Astrocyte of the cerebellum (primary cell): ENCODE results near the gene STRBP.
"Not testable (repeated sequence)": the region's sequence is repeated elsewhere in the genome, so short reads cannot be mapped to it uniquely, and the experiment has no call there.

Experiments used
- DNase-seq: peaks from one replicate; pipeline ENCODE4 v3.0.0-alpha.2; 2011; ENCODE audit warnings: low read depth
- H3K4me3 ChIP-seq: 2 replicates; pipeline ENCODE4 v1.5.1; 2011; ENCODE audit warnings: mild to moderate bottlenecking, low read depth, low read length, moderate library complexity
- in situ Hi-C: cut with HindIII; loops from 2 replicates; pipeline ENCODE4 v1.10.0; 2017; ENCODE audit warnings: low sequenced_read_pairs
- TF ChIP-seq, protein P1 (sequence below): IDR thresholded peaks from 2 replicates; pipeline ENCODE4 v1.5.1; 2012; ENCODE audit warnings: low read length, low read depth, moderate library complexity, mild to moderate bottlenecking; ENCODE audit errors: missing control alignments

STRBP gene

DNA sequence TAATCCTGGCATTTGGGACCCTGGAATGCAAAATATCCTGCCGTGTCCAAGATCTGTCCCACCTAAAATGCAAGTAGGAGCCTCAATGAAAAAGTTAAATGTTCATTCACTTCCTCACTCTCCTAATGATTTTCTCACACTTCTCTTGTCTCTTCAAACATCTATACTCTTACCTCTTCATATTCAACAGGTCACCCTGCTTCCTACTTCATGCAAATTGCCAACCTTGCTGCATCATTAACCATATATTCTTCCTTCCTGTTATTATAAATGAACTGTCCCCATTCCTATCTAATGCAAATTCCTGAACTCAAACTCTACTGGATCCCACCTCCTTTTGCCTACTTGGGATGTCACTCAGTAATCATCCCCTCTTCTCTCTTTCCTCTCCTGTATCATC is 74.4 kb downstream of the STRBP start:
- no peak for DNase-seq
- TF ChIP-seq, protein P1, sequence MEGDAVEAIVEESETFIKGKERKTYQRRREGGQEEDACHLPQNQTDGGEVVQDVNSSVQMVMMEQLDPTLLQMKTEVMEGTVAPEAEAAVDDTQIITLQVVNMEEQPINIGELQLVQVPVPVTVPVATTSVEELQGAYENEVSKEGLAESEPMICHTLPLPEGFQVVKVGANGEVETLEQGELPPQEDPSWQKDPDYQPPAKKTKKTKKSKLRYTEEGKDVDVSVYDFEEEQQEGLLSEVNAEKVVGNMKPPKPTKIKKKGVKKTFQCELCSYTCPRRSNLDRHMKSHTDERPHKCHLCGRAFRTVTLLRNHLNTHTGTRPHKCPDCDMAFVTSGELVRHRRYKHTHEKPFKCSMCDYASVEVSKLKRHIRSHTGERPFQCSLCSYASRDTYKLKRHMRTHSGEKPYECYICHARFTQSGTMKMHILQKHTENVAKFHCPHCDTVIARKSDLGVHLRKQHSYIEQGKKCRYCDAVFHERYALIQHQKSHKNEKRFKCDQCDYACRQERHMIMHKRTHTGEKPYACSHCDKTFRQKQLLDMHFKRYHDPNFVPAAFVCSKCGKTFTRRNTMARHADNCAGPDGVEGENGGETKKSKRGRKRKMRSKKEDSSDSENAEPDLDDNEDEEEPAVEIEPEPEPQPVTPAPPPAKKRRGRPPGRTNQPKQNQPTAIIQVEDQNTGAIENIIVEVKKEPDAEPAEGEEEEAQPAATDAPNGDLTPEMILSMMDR: no peak
- in situ Hi-C loops: no loop called here

DNA sequence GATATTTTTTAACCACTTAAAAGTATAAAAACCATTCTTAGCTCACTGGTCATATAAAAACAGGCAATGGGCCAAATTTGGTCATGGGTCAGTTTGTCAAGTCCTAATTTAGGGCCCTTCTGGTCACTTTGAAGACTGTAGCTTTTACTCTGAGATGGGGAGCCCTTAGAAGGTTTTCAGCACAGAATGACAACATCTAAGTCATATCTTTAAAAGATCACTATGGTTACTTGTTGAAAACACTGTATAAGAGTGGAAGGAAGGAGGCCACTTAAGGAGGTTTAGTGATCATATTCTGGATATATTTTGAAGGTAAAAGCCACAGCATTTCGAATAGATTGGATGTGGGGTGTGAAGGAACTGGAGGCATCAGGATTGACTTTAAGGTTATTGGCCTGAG is 76.7 kb downstream of the STRBP start:
- in situ Hi-C loops: no loop called here
- no peak overlapping the region for H3K4me3 ChIP-seq
- DNase-seq: no peak
- TF ChIP-seq, protein P1: no peak

More for the DNA sequence above, 74.4 kb downstream of the STRBP start:
- no peak overlapping the region for H3K4me3 ChIP-seq

DNA sequence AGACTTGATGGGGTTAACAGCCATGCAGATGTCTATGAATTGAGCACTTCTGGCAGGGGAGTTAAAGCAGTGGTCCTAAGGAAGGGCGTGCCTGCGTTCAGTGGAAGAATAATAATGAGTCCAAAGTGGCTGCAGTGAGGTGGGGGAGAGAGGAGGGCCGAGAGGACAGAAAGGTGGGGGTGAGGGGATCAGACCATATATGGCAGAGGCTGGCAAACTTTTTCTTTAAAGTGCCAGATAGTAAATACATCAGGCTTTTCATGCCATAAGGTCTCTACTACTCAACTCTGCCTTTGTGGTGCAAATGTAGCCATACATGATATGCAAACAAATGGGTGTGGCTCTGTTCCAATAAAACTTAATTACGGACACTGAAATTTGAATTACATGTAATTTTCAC is 77.1 kb downstream of the STRBP start:
- no peak overlapping the region for H3K4me3 ChIP-seq
- DNase-seq: no peak
- in situ Hi-C loops: no loop called here
- TF ChIP-seq, protein P1: no peak

DNA sequence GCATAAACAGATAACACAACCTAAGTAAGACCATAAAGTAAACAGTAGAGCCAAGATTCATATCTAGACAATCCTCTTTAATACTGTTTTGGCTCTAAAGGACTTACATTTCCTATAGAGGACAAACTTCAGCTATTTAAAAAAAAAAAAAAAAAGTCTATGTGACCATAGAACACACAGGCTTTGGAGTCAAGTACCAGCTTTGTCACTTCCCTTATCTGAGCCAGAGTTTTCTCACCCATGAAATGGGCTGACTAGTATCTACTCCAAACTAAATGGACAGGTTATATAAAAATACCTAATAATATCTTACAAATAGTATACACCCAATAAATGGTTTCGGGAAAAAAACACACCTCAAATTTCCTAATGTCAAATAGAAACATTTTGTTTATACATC is 81.3 kb downstream of the STRBP start:
- TF ChIP-seq, protein P1: no peak
- no peak overlapping the region for H3K4me3 ChIP-seq
- DNase-seq: no peak
- in situ Hi-C loops: no loop called here

DNA sequence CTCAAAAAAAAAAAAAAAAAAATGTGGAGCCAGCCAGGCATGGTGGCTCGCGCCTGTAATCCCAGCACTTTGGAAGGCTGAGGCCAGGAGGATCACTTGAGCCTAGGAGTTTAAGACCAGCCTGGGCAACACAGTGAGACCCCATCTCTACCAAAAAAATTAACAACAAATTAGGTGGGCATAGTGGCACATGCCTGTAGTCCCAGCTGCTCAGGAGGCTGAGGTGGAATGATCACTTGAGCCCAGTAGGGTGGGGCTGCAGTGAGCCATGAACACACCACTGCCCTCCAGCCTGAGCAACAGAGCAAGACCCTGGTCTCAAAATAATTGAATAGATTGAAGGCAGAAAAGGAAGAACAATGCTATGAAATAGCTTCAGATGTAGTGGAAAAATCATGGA is 82.4 kb downstream of the STRBP start:
- H3K4me3 ChIP-seq, DNase-seq, in situ Hi-C loops: not testable (repeated sequence)

DNA sequence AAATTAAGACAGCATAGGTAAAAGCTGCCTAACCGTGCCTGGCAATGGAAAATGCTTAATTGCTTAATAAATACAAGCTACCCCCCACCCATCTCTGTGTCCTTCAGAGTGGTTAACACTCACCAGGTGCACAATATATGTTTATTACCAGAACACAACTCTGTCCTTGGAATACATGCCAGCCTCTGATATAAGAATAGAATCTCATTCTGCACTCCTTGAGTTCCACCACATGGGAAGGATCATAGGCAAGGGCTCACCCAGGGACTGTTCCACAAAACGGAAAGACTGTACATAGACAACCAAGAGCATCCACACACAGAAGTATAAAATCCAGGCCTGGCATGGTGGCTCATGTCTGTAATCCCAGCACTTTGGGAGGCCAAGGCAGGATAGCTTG is 91.4 kb downstream of the STRBP start:
- TF ChIP-seq, protein P1: no peak
- no peak overlapping the region for H3K4me3 ChIP-seq
- in situ Hi-C loops: no loop called here
- no peak for DNase-seq

DNA sequence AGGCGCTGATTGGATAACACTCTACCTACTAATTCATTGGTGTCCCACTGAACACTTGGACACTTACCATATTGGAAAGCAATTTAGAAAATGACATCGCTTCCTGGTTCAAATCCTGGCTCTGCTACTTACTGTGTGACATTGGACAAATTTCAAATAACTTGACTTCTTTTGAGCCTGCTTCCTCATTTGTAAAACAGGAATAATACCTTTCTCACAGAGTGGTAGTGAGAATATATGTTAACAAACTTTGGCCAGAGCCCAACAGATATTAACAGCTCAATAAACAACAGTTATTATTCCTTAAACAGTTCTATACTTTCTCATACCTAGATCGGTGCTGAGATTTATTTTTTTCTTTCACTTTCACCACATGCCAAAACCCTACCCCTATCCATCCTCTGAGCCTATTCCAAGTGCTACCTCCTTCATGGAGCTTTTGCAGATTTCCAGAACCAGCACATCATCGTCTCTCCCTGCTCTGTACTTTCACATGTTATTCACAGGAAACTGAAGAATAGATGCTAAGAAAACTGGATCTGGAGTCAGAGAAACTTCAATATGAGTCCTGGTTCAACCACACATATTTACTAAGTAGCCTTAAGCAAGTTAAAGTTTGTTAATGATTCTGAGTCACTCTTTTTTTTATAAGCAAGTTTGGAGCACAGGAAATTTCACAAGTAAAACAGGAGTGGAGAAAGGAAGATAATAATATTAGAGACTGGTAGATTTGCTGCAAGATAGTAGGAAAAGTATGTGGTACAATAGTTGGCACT is 92.3 kb downstream of the STRBP start:
- DNase-seq: no peak
- in situ Hi-C loops: no loop called here
- TF ChIP-seq, protein P1: no peak
- H3K4me3 ChIP-seq: no peak overlapping the region
